ENCODE data around the gene KIF26B.
A peak's percentile ranks its signal among the peaks of the same experiment; 100 is the strongest.

Gene KIF26B

GRCh38 chr1:245538671-245539070, 383.9 kb downstream of the KIF26B start:
- H3K9me3 ChIP-seq (ENCODE audit: control insufficient read depth in 5 of 5, low read length in 5 of 5), result no peaks in the 10 kb centered on the region
- H3K36me3 ChIP-seq (ENCODE audit: control insufficient read depth in 5 of 5, insufficient read depth in 5 of 5, low read length in 5 of 5), result no peaks in the 10 kb centered on the region
- H3K4me3 ChIP-seq (ENCODE audit: low read depth in 1 of 5, low read length in 5 of 5), result no peak overlapping the region
- no peak overlapping the region for H3K27ac ChIP-seq (ENCODE audit: low read depth, low read length)
- H3K27me3 ChIP-seq (ENCODE audit: control insufficient read depth in 5 of 5, insufficient read depth in 4 of 5, low read length in 5 of 5), result peaks cover 0 to 3% (median 0%) of the 10 kb centered on the region in 5 donors
- H3K4me1 ChIP-seq (ENCODE audit: control insufficient read depth in 5 of 5, insufficient read depth in 5 of 5, low read length in 5 of 5), result no peaks in the 10 kb centered on the region
- H3K9ac ChIP-seq (ENCODE audit: low read length in 5 of 5), result no peak overlapping the region

- Histone ChIP-seq H3K4me3 (ENCODE audit: low read depth in 1 of 5, low read length in 5 of 5) (no peak overlapping the region), H3K36me3 (ENCODE audit: control insufficient read depth in 5 of 5, insufficient read depth in 5 of 5, low read length in 5 of 5) (no peaks in the 10 kb centered on the region), H3K9ac (ENCODE audit: low read length in 5 of 5) (no peak overlapping the region), H3K9me3 (ENCODE audit: control insufficient read depth in 5 of 5, low read length in 5 of 5) (no peaks in the 10 kb centered on the region), H3K4me1 (ENCODE audit: control insufficient read depth in 5 of 5, insufficient read depth in 5 of 5, low read length in 5 of 5) (no peaks in the 10 kb centered on the region), H3K27me3 (ENCODE audit: control insufficient read depth in 5 of 5, insufficient read depth in 4 of 5, low read length in 5 of 5) (peaks cover 0 to 3% (median 0%) of the 10 kb centered on the region in 5 donors), H3K27ac (ENCODE audit: low read depth, low read length) (no peak overlapping the region)
Measured at GRCh38 chr1:245541369-245541768, 386.6 kb downstream of the KIF26B start.

- Histone ChIP-seq H3K9me3 (ENCODE audit: control insufficient read depth in 5 of 5, low read length in 5 of 5) (no peaks in the 10 kb centered on the region), H3K9ac (ENCODE audit: low read length in 5 of 5) (no peak overlapping the region), H3K4me1 (ENCODE audit: control insufficient read depth in 5 of 5, insufficient read depth in 5 of 5, low read length in 5 of 5) (no peaks in the 10 kb centered on the region), H3K27me3 (ENCODE audit: control insufficient read depth in 5 of 5, insufficient read depth in 4 of 5, low read length in 5 of 5) (peaks cover 0 to 3% (median 0%) of the 10 kb centered on the region in 5 donors), H3K27ac (ENCODE audit: low read depth, low read length) (no peak overlapping the region), H3K4me3 (ENCODE audit: low read depth in 1 of 5, low read length in 5 of 5) (no peak overlapping the region), H3K36me3 (ENCODE audit: control insufficient read depth in 5 of 5, insufficient read depth in 5 of 5, low read length in 5 of 5) (no peaks in the 10 kb centered on the region)
Measured at GRCh38 chr1:245542365-245542764, 387.6 kb downstream of the KIF26B start.

- Histone ChIP-seq H3K9ac (ENCODE audit: low read length in 5 of 5) (no peak overlapping the region), H3K4me3 (ENCODE audit: low read depth in 1 of 5, low read length in 5 of 5) (no peak overlapping the region), H3K9me3 (ENCODE audit: control insufficient read depth in 5 of 5, low read length in 5 of 5) (no peaks in the 10 kb centered on the region), H3K27me3 (ENCODE audit: control insufficient read depth in 5 of 5, insufficient read depth in 4 of 5, low read length in 5 of 5) (peaks cover 0 to 3% (median 0%) of the 10 kb centered on the region in 5 donors), H3K27ac (ENCODE audit: low read depth, low read length) (no peak overlapping the region), H3K36me3 (ENCODE audit: control insufficient read depth in 5 of 5, insufficient read depth in 5 of 5, low read length in 5 of 5) (no peaks in the 10 kb centered on the region), H3K4me1 (ENCODE audit: control insufficient read depth in 5 of 5, insufficient read depth in 5 of 5, low read length in 5 of 5) (no peaks in the 10 kb centered on the region)
Measured at GRCh38 chr1:245544236-245544635, 389.5 kb downstream of the KIF26B start.

GRCh38 chr1:245546875-245547274, 392.1 kb downstream of the KIF26B start:
- H3K9ac ChIP-seq (ENCODE audit: low read length in 5 of 5), result no peak overlapping the region
- no peak overlapping the region for H3K4me3 ChIP-seq (ENCODE audit: low read depth in 1 of 5, low read length in 5 of 5)
- peaks cover 0 to 16% (median 0%) of the 10 kb centered on the region in 5 donors for H3K4me1 ChIP-seq (ENCODE audit: control insufficient read depth in 5 of 5, insufficient read depth in 5 of 5, low read length in 5 of 5)
- H3K9me3 ChIP-seq (ENCODE audit: control insufficient read depth in 5 of 5, low read length in 5 of 5), result no peaks in the 10 kb centered on the region
- peaks cover 0 to 8% (median 5%) of the 10 kb centered on the region in 5 donors for H3K27me3 ChIP-seq (ENCODE audit: control insufficient read depth in 5 of 5, insufficient read depth in 4 of 5, low read length in 5 of 5)
- H3K27ac ChIP-seq (ENCODE audit: low read depth, low read length), result no peak overlapping the region
- no peaks in the 10 kb centered on the region for H3K36me3 ChIP-seq (ENCODE audit: control insufficient read depth in 5 of 5, insufficient read depth in 5 of 5, low read length in 5 of 5)

- H3K27me3 ChIP-seq (ENCODE audit: control insufficient read depth in 5 of 5, insufficient read depth in 4 of 5, low read length in 5 of 5), result peaks cover 0 to 8% (median 5%) of the 10 kb centered on the region in 5 donors
- H3K9ac ChIP-seq (ENCODE audit: low read length in 5 of 5), result peak overlapping the region in 1 of 5 donors; percentile 51
- no peaks in the 10 kb centered on the region for H3K36me3 ChIP-seq (ENCODE audit: control insufficient read depth in 5 of 5, insufficient read depth in 5 of 5, low read length in 5 of 5)
- H3K4me3 ChIP-seq (ENCODE audit: low read depth in 1 of 5, low read length in 5 of 5), result peak overlapping the region in 1 of 5 donors; percentile 33
- no peaks in the 10 kb centered on the region for H3K9me3 ChIP-seq (ENCODE audit: control insufficient read depth in 5 of 5, low read length in 5 of 5)
- H3K4me1 ChIP-seq (ENCODE audit: control insufficient read depth in 5 of 5, insufficient read depth in 5 of 5, low read length in 5 of 5), result peaks cover 0 to 16% (median 0%) of the 10 kb centered on the region in 5 donors
- peak overlapping the region; percentile 23 for H3K27ac ChIP-seq (ENCODE audit: low read depth, low read length)
Measured at GRCh38 chr1:245549996-245550719, 395.4 kb downstream of the KIF26B start.

GRCh38 chr1:245550720-245551043, 395.9 kb downstream of the KIF26B start:
- Histone ChIP-seq H3K9ac (ENCODE audit: low read length in 5 of 5) (peak overlapping the region in 1 of 5 donors; percentile 51), H3K27ac (ENCODE audit: low read depth, low read length) (peak overlapping the region; percentile 23), H3K36me3 (ENCODE audit: control insufficient read depth in 5 of 5, insufficient read depth in 5 of 5, low read length in 5 of 5) (no peaks in the 10 kb centered on the region), H3K4me3 (ENCODE audit: low read depth in 1 of 5, low read length in 5 of 5) (peak overlapping the region in 1 of 5 donors; percentile 33), H3K27me3 (ENCODE audit: control insufficient read depth in 5 of 5, insufficient read depth in 4 of 5, low read length in 5 of 5) (peaks cover 0 to 8% (median 5%) of the 10 kb centered on the region in 5 donors), H3K9me3 (ENCODE audit: control insufficient read depth in 5 of 5, low read length in 5 of 5) (no peaks in the 10 kb centered on the region), H3K4me1 (ENCODE audit: control insufficient read depth in 5 of 5, insufficient read depth in 5 of 5, low read length in 5 of 5) (peaks cover 0 to 16% (median 0%) of the 10 kb centered on the region in 5 donors)

GRCh38 chr1:245551536-245551935, 396.8 kb downstream of the KIF26B start:
- Histone ChIP-seq H3K4me3 (ENCODE audit: low read depth in 1 of 5, low read length in 5 of 5) (no peak overlapping the region), H3K9ac (ENCODE audit: low read length in 5 of 5) (no peak overlapping the region), H3K36me3 (ENCODE audit: control insufficient read depth in 5 of 5, insufficient read depth in 5 of 5, low read length in 5 of 5) (no peaks in the 10 kb centered on the region), H3K27ac (ENCODE audit: low read depth, low read length) (no peak overlapping the region), H3K27me3 (ENCODE audit: control insufficient read depth in 5 of 5, insufficient read depth in 4 of 5, low read length in 5 of 5) (peaks cover 0 to 8% (median 5%) of the 10 kb centered on the region in 5 donors), H3K4me1 (ENCODE audit: control insufficient read depth in 5 of 5, insufficient read depth in 5 of 5, low read length in 5 of 5) (peaks cover 0 to 16% (median 0%) of the 10 kb centered on the region in 5 donors), H3K9me3 (ENCODE audit: control insufficient read depth in 5 of 5, low read length in 5 of 5) (no peaks in the 10 kb centered on the region)

- H3K4me1 ChIP-seq (ENCODE audit: control insufficient read depth in 5 of 5, insufficient read depth in 5 of 5, low read length in 5 of 5), result peaks cover 0 to 16% (median 0%) of the 10 kb centered on the region in 5 donors
- peaks cover 0 to 8% (median 3%) of the 10 kb centered on the region in 5 donors for H3K27me3 ChIP-seq (ENCODE audit: control insufficient read depth in 5 of 5, insufficient read depth in 4 of 5, low read length in 5 of 5)
- no peak overlapping the region for H3K27ac ChIP-seq (ENCODE audit: low read depth, low read length)
- H3K9me3 ChIP-seq (ENCODE audit: control insufficient read depth in 5 of 5, low read length in 5 of 5), result no peaks in the 10 kb centered on the region
- no peak overlapping the region for H3K4me3 ChIP-seq (ENCODE audit: low read depth in 1 of 5, low read length in 5 of 5)
- no peak overlapping the region for H3K9ac ChIP-seq (ENCODE audit: low read length in 5 of 5)
- H3K36me3 ChIP-seq (ENCODE audit: control insufficient read depth in 5 of 5, insufficient read depth in 5 of 5, low read length in 5 of 5), result no peaks in the 10 kb centered on the region
Measured at GRCh38 chr1:245552331-245552730, 397.5 kb downstream of the KIF26B start.

- peaks cover 0 to 6% (median 0%) of the 10 kb centered on the region in 5 donors for H3K27me3 ChIP-seq (ENCODE audit: control insufficient read depth in 5 of 5, insufficient read depth in 4 of 5, low read length in 5 of 5)
- H3K9me3 ChIP-seq (ENCODE audit: control insufficient read depth in 5 of 5, low read length in 5 of 5), result no peaks in the 10 kb centered on the region
- H3K27ac ChIP-seq (ENCODE audit: low read depth, low read length), result no peak overlapping the region
- H3K4me1 ChIP-seq (ENCODE audit: control insufficient read depth in 5 of 5, insufficient read depth in 5 of 5, low read length in 5 of 5), result peaks cover 0 to 6% (median 0%) of the 10 kb centered on the region in 5 donors
- no peak overlapping the region for H3K9ac ChIP-seq (ENCODE audit: low read length in 5 of 5)
- H3K4me3 ChIP-seq (ENCODE audit: low read depth in 1 of 5, low read length in 5 of 5), result no peak overlapping the region
- no peaks in the 10 kb centered on the region for H3K36me3 ChIP-seq (ENCODE audit: control insufficient read depth in 5 of 5, insufficient read depth in 5 of 5, low read length in 5 of 5)
Measured at GRCh38 chr1:245556057-245556456, 401.3 kb downstream of the KIF26B start.
